Epithelial cell of esophagus (primary cell): ENCODE measurements around the gene MRPL52.

Experiments used
- DNase-seq: peaks from one replicate; pipeline ENCODE4 v3.0.0; 2010; ENCODE audit warnings: low read depth
- H3K4me3 ChIP-seq: 2 replicates; pipeline ENCODE4 v1.5.1; 2011; ENCODE audit warnings: mild to moderate bottlenecking, low read length, control low read depth
- TF ChIP-seq, protein P1 (sequence below): IDR thresholded peaks from 2 replicates; pipeline ENCODE4 v1.5.1; 2011; ENCODE audit warnings: low read depth, mild to moderate bottlenecking, low read length, control low read depth, inconsistent platforms; ENCODE audit not compliant: insufficient read depth; ENCODE audit errors: missing control alignments

Gene MRPL52

DNA sequence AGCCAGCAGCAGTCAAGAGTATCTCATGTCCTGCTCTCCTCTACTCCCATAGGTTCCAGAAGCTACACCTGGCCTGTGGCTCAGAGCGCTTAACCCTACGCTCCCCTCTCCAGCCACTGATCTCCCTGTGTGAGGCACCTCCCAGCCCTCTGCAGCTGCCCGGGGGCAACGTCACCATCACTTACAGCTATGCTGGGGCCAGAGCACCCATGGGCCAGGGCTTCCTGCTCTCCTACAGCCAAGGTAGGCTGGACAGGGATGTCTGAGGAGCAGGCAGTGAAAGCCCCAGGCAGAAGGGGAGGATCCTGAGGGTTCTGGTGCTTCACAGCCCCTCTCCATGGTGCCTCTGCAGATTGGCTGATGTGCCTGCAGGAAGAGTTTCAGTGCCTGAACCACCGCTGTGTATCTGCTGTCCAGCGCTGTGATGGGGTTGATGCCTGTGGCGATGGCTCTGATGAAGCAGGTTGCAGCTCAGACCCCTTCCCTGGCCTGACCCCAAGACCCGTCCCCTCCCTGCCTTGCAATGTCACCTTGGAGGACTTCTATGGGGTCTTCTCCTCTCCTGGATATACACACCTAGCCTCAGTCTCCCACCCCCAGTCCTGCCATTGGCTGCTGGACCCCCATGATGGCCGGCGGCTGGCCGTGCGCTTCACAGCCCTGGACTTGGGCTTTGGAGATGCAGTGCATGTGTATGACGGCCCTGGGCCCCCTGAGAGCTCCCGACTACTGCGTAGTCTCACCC is 45.5 kb downstream of the MRPL52 start:
- TF ChIP-seq, protein P1, sequence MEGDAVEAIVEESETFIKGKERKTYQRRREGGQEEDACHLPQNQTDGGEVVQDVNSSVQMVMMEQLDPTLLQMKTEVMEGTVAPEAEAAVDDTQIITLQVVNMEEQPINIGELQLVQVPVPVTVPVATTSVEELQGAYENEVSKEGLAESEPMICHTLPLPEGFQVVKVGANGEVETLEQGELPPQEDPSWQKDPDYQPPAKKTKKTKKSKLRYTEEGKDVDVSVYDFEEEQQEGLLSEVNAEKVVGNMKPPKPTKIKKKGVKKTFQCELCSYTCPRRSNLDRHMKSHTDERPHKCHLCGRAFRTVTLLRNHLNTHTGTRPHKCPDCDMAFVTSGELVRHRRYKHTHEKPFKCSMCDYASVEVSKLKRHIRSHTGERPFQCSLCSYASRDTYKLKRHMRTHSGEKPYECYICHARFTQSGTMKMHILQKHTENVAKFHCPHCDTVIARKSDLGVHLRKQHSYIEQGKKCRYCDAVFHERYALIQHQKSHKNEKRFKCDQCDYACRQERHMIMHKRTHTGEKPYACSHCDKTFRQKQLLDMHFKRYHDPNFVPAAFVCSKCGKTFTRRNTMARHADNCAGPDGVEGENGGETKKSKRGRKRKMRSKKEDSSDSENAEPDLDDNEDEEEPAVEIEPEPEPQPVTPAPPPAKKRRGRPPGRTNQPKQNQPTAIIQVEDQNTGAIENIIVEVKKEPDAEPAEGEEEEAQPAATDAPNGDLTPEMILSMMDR = no peak
- no peak overlapping the region for H3K4me3 ChIP-seq
- DNase-seq = no peak

DNA sequence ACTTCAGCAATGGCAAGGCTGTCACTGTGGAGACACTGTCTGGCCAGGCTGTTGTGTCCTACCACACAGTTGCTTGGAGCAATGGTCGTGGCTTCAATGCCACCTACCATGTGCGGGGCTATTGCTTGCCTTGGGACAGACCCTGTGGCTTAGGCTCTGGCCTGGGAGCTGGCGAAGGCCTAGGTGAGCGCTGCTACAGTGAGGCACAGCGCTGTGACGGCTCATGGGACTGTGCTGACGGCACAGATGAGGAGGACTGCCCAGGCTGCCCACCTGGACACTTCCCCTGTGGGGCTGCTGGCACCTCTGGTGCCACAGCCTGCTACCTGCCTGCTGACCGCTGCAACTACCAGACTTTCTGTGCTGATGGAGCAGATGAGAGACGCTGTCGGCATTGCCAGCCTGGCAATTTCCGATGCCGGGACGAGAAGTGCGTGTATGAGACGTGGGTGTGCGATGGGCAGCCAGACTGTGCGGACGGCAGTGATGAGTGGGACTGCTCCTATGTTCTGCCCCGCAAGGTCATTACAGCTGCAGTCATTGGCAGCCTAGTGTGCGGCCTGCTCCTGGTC is 46.1 kb downstream of the MRPL52 start:
- H3K4me3 ChIP-seq = no peak overlapping the region
- TF ChIP-seq, protein P1 = no peak

DNA sequence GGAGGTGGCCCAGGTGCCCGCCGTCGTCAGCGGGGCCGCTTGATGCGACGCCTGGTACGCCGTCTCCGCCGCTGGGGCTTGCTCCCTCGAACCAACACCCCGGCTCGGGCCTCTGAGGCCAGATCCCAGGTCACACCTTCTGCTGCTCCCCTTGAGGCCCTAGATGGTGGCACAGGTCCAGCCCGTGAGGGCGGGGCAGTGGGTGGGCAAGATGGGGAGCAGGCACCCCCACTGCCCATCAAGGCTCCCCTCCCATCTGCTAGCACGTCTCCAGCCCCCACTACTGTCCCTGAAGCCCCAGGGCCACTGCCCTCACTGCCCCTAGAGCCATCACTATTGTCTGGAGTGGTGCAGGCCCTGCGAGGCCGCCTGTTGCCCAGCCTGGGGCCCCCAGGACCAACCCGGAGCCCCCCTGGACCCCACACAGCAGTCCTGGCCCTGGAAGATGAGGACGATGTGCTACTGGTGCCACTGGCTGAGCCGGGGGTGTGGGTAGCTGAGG is 47.4 kb downstream of the MRPL52 start:
- DNase-seq = no peak
- TF ChIP-seq, protein P1 = no peak
- H3K4me3 ChIP-seq = no peak overlapping the region

More for the DNA sequence above, 46.1 kb downstream of the MRPL52 start:
- no peak for DNase-seq

DNA sequence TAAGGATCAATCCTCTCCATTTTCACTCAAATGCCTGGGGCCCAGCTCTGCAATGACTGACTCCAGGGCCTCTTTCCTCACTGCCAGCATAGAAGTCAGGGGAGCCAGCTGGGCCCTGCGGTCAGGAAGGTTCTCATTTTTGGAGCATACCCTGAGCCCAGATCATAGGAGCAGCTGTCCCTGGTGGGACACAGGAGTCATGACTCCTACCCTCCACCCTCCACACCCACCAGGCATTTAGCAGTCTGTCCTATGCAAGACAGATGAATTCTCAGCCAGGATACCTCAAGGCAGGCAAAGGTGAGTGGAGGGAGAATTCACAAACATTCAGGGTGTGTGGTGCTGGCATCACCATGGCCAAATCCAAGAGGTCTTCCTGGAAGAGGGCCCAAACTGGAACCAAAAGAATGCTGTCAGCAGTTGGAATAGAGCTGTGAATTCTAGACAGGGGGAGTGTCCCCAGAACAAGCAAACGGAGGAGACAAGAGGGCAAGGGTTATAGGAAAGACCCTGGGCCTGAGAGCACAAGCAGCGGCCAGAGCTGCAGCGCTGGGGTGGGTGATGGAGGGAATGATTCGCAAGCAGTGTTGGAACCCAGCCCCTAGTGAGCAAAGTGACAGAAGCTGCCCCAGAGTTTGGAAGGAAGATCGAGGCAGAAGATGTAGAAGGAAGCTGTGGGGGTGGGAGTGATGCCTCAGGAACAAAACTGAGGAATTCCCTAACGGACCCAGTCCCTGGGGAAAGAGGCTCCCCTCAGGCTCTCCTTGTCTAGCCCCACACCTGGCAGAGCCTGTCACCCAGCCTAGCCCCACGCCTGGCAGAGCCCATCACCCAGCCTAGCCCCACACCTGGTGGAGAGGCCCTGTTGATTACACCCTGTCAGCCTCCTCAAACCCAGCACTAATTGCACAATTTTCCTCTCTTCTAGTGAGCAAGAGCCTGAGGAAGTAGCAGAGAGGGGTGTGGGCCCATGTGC is 48.9 kb downstream of the MRPL52 start:
- no peak overlapping the region for H3K4me3 ChIP-seq
- DNase-seq = no peak
- TF ChIP-seq, protein P1 = no peak

DNA sequence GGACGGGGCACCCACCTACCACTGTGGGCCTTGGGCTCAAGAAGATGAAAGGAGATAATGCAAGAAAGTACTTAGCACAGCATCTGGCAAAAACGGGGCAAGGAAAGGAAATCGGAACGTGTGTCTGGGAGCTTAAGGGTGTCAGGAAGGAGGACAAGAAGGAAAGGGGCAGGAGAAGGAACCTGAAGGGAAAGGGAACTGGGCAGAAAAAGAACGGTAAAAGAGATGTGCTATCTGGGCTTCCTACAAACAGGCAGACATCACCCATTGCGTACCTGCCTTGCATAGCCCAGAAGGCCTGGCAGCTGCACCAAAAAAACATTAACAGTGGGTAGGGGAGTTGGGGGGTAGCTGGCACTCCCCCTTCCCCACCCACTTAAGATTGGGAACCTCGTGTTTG is 52.4 kb downstream of the MRPL52 start:
- no peak overlapping the region for H3K4me3 ChIP-seq
- DNase-seq = no peak
- TF ChIP-seq, protein P1 = no peak

DNA sequence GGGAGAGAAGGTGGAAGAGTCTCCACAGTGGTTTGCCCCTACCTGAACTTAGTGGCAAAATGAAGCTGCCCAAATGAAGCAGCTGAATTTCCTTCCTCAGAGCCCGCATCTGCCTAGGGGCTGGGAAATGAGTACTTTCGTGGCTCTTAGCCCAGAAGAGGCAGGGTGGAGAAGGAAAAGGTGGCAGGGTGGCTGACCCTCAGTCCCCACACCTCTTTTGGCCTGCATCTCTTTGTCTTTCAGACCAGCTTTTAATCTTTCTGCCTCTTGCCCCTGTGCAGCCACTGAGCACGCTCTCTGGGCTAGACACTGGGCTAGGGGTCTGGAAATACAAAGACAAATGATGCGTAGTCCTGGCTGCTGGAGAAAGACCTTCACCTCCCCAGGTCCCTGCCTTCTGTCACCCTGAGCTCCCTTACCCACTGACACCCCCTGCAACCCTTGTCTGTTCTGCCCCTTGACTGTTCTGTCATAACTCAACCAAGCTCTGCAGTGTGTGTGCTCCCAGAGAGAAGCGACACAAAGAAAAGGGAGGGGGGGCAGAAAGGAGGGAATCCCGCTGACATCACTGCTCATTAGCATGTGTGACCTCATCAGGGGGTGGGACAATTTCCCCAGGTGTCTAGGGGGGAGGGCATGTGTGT is 53.0 kb downstream of the MRPL52 start:
- TF ChIP-seq, protein P1 = no peak
- H3K4me3 ChIP-seq = no peak overlapping the region
- peak; percentile 80 for DNase-seq
